HG02610 (cell line): ENCODE results near the gene CDC23.
"Not testable (repeated sequence)": the region's sequence is repeated elsewhere in the genome, so short reads cannot be mapped to it uniquely, and the experiment has no call there.

Source experiments
- ATAC-seq: cut with Tn5 transposase; IDR thresholded peaks from one replicate; pipeline ENCODE4 v1.9.1; 2021; ENCODE audit warnings: mild to moderate bottlenecking, moderate library complexity; ENCODE audit not compliant: unreplicated experiment

CDC23 gene

DNA sequence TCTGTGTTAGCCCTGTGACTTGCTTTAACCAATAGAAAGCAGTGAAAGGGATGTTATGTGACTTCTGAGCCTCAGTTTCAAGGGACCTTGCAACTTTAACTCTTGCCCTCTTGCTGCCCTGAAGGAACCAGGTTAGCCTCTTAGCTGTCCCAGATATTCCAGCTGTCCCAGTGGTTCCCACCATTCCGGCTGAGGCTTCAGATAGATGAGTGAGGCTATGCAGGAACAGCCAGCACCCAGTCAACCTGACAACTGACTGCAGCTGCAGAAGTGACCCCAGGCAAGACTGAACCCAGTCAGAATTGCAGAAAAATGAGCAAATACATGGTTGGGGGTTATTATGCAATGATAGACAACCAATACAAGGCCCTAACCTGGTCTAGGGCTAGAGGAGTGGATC, 10.4 kb upstream of the CDC23 start:
- ATAC-seq, result no peak

DNA sequence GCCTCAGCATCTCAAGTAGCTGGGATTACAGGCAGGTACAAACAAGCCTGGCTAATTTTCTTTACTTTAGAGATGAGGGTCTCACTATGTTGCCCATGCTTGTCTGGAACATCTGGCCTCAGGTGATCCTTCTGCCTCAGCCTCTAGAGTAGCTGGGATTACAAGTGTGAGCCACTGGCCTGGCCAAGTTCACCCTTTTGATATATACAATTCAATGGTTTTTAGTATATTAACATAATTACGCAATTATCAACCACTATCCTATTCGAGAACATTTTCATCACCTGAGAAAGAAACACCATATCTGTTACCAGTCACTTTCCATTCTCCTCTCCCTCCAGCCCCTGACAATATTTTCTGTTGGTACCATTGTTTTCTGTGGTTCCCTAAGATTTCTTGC, 3.7 kb upstream of the CDC23 start:
- no peak for ATAC-seq

DNA sequence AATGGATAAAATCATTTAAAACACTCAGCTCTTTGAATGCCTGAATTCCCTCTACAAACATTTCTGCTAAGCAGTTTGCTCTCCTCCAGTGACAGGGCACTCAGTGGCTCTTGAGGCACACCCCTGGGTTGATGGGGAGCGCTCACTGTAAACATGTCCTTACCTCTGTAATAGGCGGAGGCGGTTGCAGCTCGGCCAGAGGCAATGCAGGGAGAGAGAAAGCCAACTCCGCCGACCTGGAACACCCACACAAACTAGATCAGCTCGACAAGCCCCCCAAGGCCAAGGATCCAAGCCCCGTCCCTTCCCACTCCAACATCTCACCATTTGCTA, 329 bp downstream of the CDC23 start:
- ATAC-seq, result peak; percentile 5

DNA sequence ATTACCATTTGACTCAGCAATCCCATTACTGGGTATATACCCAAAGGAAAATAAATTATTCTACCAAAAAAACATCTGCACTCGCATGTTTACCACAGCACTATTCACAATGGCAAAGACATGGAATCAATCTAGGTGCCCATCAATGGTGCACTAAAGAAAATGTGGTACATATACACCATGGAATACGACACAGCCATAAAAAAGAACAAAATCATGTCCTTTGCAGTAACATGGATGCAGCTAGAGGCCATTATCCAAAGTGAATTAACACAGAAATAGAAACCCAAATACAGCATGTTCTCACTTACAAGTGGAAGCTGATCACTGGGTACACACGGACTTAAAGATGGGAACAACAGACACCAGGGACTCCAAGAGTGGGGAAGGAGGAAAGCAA, 2.1 kb downstream of the CDC23 start:
- no peak for ATAC-seq

DNA sequence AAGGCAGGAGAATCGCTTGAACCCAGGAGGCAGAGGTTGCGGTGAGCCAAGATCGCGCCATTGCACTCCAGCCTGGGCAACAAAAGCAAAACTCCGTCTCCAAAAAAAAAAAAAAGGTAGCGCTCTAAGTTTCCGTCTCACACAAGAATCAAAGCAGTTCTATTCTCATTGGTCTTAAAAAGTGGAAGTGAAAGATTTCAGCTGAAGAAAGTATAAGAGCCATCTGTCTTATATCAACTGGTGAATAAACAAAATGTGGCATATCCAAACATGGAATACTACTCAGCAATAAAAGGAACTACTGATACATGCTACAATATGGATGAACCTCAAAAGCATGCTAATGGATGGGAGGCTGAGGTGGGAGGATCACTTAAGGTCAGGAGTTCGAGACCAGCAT, 19.3 kb downstream of the CDC23 start:
- not testable (repeated sequence) for ATAC-seq

DNA sequence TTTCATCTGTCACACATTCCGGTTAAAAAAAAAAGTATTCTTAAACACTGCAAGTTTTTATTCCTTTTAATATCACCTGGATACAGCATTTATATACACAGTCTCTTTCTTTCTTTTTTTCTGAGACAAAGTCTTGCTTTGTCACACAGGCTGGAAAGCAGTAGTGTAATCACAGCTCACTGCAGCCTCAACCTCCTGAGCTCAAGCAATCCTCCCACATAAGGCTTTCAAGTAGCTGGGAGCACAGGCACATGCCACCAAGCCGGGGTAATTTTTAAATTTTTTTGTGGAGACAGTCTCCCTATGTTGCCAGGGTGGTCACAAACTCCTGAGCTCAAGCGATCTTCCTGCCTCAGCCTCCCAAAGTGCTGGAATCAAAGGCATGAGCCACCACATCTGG, 20.3 kb downstream of the CDC23 start:
- ATAC-seq, result no peak

DNA sequence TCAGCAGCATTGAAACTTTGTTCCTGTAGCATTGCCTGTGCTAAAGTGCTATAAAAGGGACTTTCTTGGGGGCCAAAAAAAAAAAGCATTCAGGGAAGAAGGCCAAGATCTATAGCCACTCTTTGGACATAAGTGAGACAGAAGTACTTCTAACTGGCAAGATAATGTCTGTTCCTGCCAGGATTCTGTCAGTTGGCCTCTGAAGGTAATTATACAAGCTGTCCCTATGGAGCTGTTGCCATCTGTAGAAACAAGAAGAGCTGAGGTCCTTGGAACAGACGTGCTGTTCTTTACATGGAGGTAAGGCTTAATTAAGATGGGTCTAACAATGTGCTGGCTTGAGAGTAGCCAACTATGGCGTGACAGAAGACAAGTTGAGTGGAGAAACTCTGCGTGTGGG, 24.5 kb downstream of the CDC23 start:
- no peak for ATAC-seq

DNA sequence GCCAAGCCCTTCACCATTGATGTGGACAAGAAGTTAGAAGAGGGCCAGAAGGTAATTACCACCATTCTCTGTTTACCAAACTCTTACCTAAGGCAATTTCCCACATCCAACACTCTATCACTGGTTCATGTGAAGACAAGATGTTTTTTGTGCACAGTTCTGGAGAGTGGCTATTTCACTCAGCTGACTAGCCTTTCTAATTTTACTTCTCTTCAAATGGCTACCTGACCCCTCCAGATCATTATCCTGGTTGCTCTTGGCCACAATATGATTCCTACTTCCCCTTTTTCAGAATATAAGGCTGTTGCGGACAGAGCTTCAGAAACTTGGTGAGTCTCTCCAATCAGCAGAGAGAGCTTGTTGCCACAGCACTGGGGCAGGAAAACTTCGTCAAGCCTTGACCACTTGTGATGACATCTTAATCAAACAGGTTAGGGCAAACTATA, 27.1 kb downstream of the CDC23 start:
- ATAC-seq, result peak; percentile 68

DNA sequence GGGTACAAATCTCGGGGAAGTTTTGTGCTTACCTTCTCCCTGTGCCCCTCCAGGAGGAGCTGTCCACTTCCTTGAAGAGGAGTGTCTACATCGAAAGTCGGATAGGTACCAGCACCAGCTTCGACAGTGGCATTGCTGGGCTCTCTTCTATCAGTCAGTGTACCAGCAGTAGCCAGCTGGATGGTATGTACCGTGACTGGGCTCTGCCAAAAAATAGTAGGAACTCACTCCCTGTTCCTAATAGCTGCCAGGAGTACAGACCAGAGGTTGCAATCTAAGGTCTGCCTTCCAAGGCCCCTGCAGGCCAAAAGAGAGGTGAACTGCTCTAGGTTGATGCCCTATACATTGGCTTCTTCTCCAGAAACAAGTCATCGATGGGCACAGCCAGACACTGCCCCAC, 30.3 kb downstream of the CDC23 start:
- ATAC-seq, result no peak

DNA sequence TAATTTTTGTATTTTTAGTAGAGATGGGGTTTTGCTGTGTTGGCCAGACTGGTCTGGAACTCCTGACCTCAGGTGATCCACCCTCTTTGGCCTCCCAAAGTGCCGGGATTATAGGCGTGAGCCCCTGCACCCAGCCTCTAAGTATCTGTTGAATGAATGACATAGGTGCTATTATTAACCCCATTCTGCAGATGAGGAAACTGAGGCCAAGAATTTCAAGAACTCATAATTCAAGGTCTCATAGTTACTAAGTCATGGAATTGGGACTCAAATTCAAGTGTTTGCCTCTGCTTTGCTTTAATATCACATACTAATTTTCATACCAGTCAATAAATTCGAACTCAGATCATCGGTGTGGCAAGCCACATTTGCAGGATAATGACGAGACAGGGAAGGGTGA, 32.3 kb downstream of the CDC23 start:
- ATAC-seq, result no peak

DNA sequence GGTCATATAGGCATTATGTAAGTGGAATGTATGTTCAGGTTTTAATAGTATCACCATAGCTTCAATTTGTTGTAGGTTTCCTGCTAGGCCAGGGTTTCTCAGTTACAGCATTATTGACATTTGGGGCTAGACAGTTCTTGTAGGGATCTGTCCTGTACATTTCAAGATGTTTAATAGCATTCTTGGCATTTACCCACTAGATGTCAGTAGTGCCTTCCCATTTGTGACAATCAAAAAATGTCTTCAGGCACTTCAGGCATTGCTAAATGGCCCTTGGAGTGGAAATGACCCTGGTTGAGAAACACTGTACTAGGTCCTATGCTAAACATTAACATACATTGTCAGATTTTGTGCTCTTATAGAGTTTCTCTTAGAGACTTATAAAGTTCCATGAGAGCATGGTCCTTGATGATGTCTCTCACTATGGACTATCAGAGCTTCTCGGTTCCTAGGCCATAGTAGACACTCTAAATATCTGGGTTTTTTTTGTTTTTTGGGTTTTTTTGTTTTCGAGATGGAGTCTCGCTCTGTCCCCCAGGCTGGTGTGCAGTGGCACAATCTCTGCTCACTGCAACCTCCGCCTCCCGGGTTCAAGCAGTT, 32.8 kb downstream of the CDC23 start:
- no peak for ATAC-seq

DNA sequence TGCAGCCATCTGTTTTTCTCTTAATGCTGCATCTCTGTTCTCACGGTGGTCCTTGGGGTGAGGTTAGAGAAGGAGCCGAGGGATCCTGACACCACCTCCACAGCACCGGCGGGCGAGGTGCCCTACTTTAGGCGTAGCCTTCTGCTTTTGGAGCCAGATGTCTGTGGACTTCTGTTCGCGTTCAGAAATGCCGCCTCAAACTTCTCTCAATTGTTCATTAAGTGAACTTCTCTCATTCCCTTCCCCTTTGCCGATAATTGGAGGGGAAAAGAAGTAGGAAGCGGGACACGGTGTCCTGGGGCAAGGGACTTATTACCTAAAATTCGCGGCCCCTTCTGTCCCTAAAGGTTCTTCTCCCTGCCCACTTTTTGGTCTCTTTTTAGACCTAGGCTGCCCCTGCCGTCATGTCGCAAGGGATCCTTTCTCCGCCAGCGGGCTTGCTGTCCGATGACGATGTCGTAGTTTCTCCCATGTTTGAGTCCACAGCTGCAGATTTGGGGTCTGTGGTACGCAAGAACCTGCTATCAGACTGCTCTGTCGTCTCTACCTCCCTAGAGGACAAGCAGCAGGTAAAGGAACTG, 33.8 kb downstream of the CDC23 start:
- ATAC-seq, result no peak

DNA sequence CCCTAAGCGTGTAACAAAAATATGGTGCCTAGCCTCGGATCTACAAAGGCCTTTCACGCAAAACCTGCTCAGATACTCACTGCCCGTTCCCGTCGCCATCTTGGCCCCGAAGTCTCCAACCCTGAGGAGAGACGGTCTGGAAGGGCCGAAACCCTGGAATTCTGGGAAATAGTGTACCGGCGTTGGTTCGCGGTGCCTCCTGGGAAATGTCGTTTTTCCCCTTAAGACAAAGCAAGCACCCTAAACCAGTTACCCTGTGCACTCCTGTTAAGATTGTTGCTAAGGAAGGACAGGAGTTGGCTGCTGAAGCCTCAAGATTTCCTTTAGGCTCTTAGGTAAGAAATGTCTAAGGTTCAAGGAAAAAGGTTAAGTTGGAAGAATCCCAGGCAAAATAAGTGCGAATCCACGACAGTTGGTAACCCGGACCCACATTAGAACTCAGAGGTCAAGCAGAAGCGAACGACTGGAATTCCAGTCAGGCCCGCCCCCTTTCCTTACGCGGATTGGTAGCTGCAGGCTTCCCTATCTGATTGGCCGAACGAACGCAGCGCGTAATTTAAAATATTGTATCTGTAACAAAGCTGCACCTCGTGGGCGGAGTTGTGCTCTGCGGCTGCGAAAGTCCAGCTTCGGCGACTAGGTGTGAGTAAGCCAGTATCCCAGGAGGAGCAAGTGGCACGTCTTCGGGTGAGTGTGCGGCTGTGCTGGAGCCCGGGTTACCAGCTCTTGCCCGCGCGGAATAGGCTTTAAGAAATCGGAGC, 34.4 kb downstream of the CDC23 start, which contains the start of the genes BRD8 and KIF20A:
Gene BRD8, minus strand, starts transcription at position 115 of the 761 bp plus-strand sequence. Its CDS starts 16 bp downstream, at position 99.
Gene KIF20A, plus strand, starts transcription at position 597 of the 761 bp plus-strand sequence. CDS start 569 bp downstream, outside the sequence.
- ATAC-seq, result peak; percentile 81

DNA sequence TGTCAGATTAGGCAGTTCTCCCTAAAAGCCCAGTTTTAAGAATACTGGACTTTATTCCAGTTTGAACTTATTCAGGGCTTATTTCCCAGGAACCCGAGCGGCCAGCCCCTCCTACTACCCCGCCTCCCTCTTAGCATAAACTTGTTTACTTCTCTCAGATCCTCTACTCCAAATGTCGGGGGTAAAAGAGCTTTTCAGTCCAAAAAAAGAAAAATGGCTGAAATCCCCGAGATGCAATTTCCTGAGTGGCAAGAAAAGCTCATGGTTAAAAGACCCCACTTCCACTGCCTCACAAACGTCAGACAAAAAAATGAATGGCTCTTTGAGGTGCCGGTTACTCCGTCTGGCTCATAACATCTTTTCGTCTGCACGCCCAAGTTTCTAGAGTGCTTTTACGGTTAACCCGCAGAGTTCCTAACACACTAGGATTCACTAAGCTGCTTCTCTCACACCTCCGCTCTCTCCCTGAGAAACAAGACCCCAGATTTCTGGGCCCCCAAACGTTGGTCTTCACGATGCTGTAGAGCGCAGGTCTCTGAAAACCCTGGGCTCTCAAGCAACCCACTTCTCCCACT, 35.1 kb downstream of the CDC23 start:
- ATAC-seq, result no peak

DNA sequence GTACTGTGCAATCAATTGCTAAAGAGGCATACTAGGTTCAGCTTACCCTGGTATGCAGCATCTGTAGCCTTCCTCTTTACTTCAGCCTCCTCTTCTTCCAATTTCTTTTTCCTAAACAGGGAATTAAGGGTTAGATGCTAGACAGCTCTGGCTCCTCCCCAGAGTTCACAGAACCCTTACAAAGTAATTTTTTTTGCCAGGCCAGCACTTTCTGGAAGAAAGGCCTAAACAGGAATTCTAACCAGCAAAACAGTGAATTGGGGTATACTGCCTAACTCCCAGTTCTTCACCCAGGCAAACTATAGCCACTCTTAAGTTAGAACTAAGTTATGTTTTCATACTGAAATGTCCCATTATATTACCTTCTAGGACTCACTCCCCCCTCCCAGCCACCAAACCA, 42.8 kb downstream of the CDC23 start:
- ATAC-seq, result no peak

DNA sequence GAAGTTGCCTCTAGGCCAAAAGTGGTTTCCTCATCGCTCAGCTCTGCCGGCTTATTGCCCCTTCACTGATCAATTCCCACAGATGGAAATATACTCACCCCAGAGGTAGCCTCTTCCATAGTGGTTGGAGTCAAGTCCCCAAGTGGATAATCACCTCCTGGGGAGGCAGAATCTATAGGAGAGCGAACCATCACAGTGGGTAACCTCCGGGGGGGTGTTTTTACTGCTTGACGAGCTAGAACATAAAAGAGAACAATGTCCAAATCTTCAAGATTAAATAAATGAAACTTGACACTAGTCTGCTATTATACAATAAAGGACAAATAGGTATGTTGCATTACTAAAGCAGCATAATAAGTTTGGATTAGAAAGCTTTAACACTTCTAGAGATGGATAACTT, 44.0 kb downstream of the CDC23 start:
- no peak for ATAC-seq

DNA sequence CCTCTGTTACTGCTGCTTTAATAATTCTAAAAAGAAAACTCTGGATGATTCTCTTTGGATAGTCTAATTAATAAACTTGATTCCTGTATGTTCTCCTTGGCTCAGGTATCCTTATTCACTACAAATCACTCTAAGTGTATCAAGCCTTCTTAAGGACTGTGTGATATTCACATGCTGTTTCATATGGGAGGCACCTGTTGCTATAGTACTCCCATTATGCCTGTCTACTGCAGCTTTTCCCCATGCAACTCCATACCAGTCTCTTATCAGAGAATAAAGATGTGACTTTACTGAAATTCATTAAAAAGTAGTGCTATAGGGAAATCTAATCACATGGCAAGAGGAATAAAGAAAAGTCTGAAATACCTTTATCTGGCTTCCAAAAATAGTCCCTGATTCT, 49.4 kb downstream of the CDC23 start:
- ATAC-seq, result no peak

DNA sequence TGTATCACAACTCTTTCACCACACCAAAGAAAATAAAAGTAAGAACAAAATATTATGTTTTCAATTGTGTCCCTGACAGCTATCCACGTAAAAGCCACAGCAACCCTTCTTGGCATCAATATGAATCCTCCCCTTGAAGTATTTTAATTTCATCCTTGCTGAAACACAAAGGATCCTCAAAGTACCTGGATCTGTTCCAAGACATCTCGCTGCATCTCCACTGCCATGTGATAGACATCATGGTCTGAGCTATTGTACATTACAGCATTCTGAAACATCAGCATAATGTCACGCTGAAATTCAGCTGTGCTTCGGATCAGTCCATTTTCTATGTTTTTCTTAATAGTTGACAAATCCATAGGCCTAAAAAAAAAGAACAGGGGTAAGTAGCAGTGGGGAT, 52.4 kb downstream of the CDC23 start:
- no peak for ATAC-seq

DNA sequence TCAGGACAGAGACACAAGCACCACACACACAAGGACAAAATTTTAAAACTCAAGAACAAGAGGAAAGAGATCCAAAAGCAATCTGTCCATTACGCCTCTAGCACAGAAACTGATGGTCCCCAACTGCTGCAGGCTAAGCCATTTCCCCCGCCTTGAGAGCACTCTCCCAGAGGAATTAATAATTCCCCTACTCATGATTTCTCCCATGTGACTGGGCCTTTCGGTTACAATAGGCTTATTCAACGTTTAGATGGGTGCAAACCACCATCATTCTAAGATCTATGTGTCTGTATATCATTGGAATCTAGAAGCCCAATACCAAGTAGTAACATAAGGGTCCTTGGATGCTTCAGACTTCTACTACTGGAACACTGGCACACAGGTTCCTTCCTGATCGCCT, 53.5 kb downstream of the CDC23 start:
- ATAC-seq, result no peak

DNA sequence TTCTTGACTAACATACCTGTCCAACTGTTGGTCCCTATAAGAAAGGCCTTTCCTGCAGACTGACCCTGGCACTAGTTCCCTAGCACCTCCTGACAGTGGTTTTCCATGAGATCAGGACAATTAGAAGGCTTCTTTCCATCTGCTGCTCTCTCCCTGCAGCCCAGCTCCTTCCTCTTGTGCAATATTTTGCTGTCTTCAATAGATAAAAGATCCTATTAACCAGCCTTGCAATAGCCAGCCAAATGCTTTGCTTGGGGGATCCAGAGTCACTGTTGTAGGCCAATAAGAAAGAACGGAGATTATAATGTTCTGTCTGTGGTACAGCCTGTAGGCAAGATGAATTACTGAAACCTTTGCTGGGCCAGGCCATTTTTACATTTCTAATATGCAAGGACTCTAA, 55.5 kb downstream of the CDC23 start:
- no peak for ATAC-seq

DNA sequence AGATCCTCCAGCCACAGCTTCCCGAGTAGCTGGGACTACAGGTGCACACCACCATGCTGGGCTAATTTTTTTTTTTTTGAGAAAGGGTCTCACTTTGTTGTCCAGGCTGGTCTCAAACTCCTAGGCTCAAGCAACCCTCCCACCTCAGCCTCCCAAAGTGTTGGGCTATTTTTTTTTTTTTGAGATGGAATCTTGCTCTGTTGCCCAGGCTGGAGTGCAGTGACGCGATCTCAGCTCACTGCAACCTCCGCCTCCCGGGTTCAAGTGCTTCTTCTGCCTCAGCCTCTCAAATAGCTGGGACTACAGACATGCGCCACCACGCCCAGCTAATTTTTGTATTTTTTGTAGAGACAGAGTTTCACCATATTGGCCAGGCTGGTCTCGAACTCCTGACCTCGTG, 57.1 kb downstream of the CDC23 start:
- not testable (repeated sequence) for ATAC-seq

DNA sequence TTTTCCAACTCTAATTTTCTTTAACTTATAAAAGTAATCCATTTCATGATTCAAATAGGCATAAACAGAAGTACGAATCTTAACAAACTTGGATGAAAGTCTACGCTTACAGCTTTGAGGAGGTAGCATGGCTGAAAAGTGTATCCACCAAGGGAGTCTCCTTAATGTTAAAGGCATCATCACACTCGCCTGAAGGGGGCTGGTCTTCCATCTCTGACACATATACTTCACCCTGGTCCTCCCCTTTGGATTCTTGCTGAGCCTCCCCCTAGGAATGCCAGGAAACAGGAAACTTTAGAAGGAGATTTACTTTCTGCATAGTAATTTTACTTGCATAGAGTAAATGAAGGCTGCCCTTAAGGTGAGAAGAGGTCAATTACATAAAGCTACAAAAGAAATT, 63.6 kb downstream of the CDC23 start:
- ATAC-seq, result no peak
